ENCODE measurements around the gene ZNF536. TPM values are rescaled to one million over a fixed set of nuclear protein-coding genes. Genes with fewer than 3 reads are reported as not detected.

ZNF536 gene
- total and polyA plus RNA-seq, 2 donors (not counting 1 experiment from before 2014, with no cell fraction given), result 0.50 TPM; not detected in 1

DNA sequence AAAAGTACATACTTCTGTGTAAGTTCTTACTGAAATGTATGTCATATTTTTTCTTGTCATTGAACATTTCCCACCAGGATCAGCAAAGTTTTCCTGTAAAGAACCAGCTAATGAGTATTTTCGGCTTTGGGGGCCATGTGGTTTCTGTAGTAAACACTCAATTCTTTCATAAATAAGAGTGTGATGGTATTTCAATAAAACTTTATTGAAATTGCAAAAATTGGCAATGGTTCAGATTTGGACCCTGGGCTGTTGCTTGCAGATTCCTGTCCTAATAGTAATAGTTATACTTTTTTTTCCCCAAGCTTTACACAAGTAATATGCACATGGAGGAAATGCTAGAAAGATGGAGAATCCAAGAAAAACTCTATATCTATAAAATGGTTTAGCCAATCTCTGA is 83.7 kb downstream of the ZNF536 start:
- Histone ChIP-seq H3K36me3 (ENCODE audit: control insufficient read depth, insufficient read depth, low read length) (no peaks in the 10 kb centered on the region), H3K4me2 (ENCODE audit: extremely low read depth, insufficient read depth, low read length) (no peak overlapping the region), H2AFZ (ENCODE audit: low read length) (no peak overlapping the region), H3K4me1 (ENCODE audit: control insufficient read depth, extremely low read depth, insufficient read depth, low read length) (no peaks in the 10 kb centered on the region), H4K20me1 (ENCODE audit: control insufficient read depth, extremely low read depth, insufficient read depth, low read length) (no peaks in the 10 kb centered on the region), H3K9ac (ENCODE audit: insufficient read depth, low read length) (no peak overlapping the region), H3K27ac (ENCODE audit: insufficient read depth, low read length) (no peak overlapping the region), H3K27me3 (ENCODE audit: control insufficient read depth, insufficient read depth, low read length) (no peaks in the 10 kb centered on the region), H3K79me2 (ENCODE audit: control insufficient read depth, insufficient read depth, low read length) (no peaks in the 10 kb centered on the region), H3K4me3 (replicated peaks in 1 of 4; ENCODE audit: control extremely low read depth in 1 of 4, insufficient read depth in 1 of 4, low read depth in 3 of 4, low read length in 4 of 4) (no peak overlapping the region), H3K9me3 (ENCODE audit: control insufficient read depth, insufficient read depth, low read depth, low read length) (no peaks in the 10 kb centered on the region)
- no peak for DNase-seq (ENCODE audit: low read depth in 2 of 2)
- TF ChIP-seq EZH2 (IDR thresholded peaks at IDR 0.05; ENCODE audit: low read length, missing control alignments), result no peak
- TF ChIP-seq, protein P1, sequence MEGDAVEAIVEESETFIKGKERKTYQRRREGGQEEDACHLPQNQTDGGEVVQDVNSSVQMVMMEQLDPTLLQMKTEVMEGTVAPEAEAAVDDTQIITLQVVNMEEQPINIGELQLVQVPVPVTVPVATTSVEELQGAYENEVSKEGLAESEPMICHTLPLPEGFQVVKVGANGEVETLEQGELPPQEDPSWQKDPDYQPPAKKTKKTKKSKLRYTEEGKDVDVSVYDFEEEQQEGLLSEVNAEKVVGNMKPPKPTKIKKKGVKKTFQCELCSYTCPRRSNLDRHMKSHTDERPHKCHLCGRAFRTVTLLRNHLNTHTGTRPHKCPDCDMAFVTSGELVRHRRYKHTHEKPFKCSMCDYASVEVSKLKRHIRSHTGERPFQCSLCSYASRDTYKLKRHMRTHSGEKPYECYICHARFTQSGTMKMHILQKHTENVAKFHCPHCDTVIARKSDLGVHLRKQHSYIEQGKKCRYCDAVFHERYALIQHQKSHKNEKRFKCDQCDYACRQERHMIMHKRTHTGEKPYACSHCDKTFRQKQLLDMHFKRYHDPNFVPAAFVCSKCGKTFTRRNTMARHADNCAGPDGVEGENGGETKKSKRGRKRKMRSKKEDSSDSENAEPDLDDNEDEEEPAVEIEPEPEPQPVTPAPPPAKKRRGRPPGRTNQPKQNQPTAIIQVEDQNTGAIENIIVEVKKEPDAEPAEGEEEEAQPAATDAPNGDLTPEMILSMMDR (conservative IDR thresholded peaks at IDR 0.05 in 1 of 2, IDR thresholded peaks at IDR 0.05 in 1 of 2; ENCODE audit: low read depth in 1 of 2, low read length in 2 of 2), result no peak

DNA sequence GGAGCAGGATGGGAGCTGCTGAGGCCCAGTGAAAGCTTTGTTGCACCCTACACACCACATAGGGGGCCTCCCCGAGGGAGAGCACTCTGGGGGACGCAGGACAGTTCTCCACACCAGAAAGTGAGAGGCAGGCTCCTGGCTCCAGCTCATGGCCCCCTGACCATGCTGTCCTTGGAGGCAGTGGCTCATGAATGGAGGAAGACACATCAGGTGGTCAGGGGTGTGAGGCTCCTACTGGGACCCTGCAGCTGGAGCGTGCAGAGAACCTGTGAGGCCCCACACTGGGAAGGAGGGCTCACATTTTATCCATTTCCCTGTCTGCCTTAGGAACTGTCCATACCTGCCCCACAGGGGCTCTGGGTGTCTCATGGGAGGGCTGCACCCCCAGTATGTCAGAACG is 85.3 kb downstream of the ZNF536 start:
- Histone ChIP-seq H3K4me2 (ENCODE audit: extremely low read depth, insufficient read depth, low read length) (no peak overlapping the region), H3K4me3 (replicated peaks in 1 of 4; ENCODE audit: control extremely low read depth in 1 of 4, insufficient read depth in 1 of 4, low read depth in 3 of 4, low read length in 4 of 4) (no peak overlapping the region), H3K27ac (ENCODE audit: insufficient read depth, low read length) (no peak overlapping the region), H3K36me3 (ENCODE audit: control insufficient read depth, insufficient read depth, low read length) (no peaks in the 10 kb centered on the region), H4K20me1 (ENCODE audit: control insufficient read depth, extremely low read depth, insufficient read depth, low read length) (no peaks in the 10 kb centered on the region), H3K4me1 (ENCODE audit: control insufficient read depth, extremely low read depth, insufficient read depth, low read length) (no peaks in the 10 kb centered on the region), H3K9ac (ENCODE audit: insufficient read depth, low read length) (no peak overlapping the region), H2AFZ (ENCODE audit: low read length) (no peak overlapping the region), H3K27me3 (ENCODE audit: control insufficient read depth, insufficient read depth, low read length) (no peaks in the 10 kb centered on the region), H3K79me2 (ENCODE audit: control insufficient read depth, insufficient read depth, low read length) (no peaks in the 10 kb centered on the region), H3K9me3 (ENCODE audit: control insufficient read depth, insufficient read depth, low read depth, low read length) (no peaks in the 10 kb centered on the region)
- TF ChIP-seq EZH2 (IDR thresholded peaks at IDR 0.05; ENCODE audit: low read length, missing control alignments), result no peak
- TF ChIP-seq, protein P1 (conservative IDR thresholded peaks at IDR 0.05 in 1 of 2, IDR thresholded peaks at IDR 0.05 in 1 of 2; ENCODE audit: low read depth in 1 of 2, low read length in 2 of 2), result no peak
- DNase-seq (ENCODE audit: low read depth in 2 of 2), result no peak

DNA sequence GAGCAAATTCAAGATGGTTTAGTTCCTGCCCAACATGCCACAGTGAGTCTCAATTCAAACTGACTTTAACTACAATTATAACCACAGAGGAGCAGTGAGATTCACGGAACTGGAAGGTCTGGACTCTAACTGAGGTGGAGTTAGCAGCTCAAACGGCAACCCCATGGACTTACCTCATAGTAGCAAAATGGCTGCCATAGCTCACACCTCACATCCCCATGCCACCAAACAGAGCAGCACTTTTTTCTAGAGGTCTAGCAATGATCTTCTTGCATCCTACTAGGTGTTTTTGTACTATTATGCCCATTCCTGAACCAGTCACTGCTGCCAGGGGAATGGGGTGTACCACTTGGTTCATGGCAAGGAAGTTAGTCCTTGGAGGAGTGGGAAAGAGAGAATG is 87.7 kb downstream of the ZNF536 start:
- Histone ChIP-seq H4K20me1 (ENCODE audit: control insufficient read depth, extremely low read depth, insufficient read depth, low read length) (no peaks in the 10 kb centered on the region), H3K36me3 (ENCODE audit: control insufficient read depth, insufficient read depth, low read length) (no peaks in the 10 kb centered on the region), H3K9ac (ENCODE audit: insufficient read depth, low read length) (no peak overlapping the region), H3K27ac (ENCODE audit: insufficient read depth, low read length) (no peak overlapping the region), H3K9me3 (ENCODE audit: control insufficient read depth, insufficient read depth, low read depth, low read length) (no peaks in the 10 kb centered on the region), H2AFZ (ENCODE audit: low read length) (no peak overlapping the region), H3K4me1 (ENCODE audit: control insufficient read depth, extremely low read depth, insufficient read depth, low read length) (no peaks in the 10 kb centered on the region), H3K79me2 (ENCODE audit: control insufficient read depth, insufficient read depth, low read length) (no peaks in the 10 kb centered on the region), H3K4me3 (replicated peaks in 1 of 4; ENCODE audit: control extremely low read depth in 1 of 4, insufficient read depth in 1 of 4, low read depth in 3 of 4, low read length in 4 of 4) (no peak overlapping the region), H3K27me3 (ENCODE audit: control insufficient read depth, insufficient read depth, low read length) (no peaks in the 10 kb centered on the region), H3K4me2 (ENCODE audit: extremely low read depth, insufficient read depth, low read length) (no peak overlapping the region)
- TF ChIP-seq, protein P1 (conservative IDR thresholded peaks at IDR 0.05 in 1 of 2, IDR thresholded peaks at IDR 0.05 in 1 of 2; ENCODE audit: low read depth in 1 of 2, low read length in 2 of 2), result no peak
- no peak for TF ChIP-seq EZH2 (IDR thresholded peaks at IDR 0.05; ENCODE audit: low read length, missing control alignments)
- DNase-seq (ENCODE audit: low read depth in 2 of 2), result no peak
